GM12878 (cell line): ENCODE data around the gene PLXDC1. TPM values are rescaled to one million over a fixed set of nuclear protein-coding genes. Genes with fewer than 3 reads are reported as not detected.

Source experiments
- ATAC-seq: fragments of 200-7000 bp; cut with Tn5 transposase; 3 replicates; pipeline ENCODE4 v1.9.1; 2020; ENCODE audit warnings: mild to moderate bottlenecking, moderate library complexity
- BruUV-seq: library from RNA; stranded (reverse); fragments of 400-500 nt; replicated peaks from 2 replicates; lab custom pipeline; 2021; lab: Mats Ljungman, UMichigan
- CTCF ChIA-PET: fragments of 300-600 bp; sonication (Branson Sonifier 250); formaldehyde crosslinking; extraction: SDS; loops from one replicate; lab custom pipeline; 2021; ENCODE audit warnings: inconsistent platforms; lab: Yijun Ruan, JAX
- POLR2A ChIA-PET: fragments of 350-600 bp; formaldehyde crosslinking; extraction: SDS; loops from one replicate; lab custom pipeline; 2021; ENCODE audit warnings: inconsistent platforms; lab: Charles Lee
- RAD21 ChIA-PET: fragments of 300-600 bp; sonication (Branson Sonifier 250); formaldehyde crosslinking; loops from one replicate; lab custom pipeline; 2023; ENCODE audit warnings: antibody characterized with exemption; ENCODE audit not compliant: unreplicated experiment; lab: Charles Lee
- SMC1A ChIA-PET: fragments of 300-600 bp; sonication (Branson Sonifier 250); formaldehyde crosslinking; loops from one replicate; lab custom pipeline; 2023; ENCODE audit not compliant: unreplicated experiment, uncharacterized antibody; lab: Charles Lee
- DNase-seq: peaks from one replicate; pipeline ENCODE4 v3.0.0-alpha.2; 2011; ENCODE audit warnings: low read depth, low spot score
- FAIRE-seq: peaks from 3 replicates; lab custom pipeline; 2011; peaks lifted over from hg19 to GRCh38; lab: Jason Lieb, UNC
- H2AFZ ChIP-seq: 2 replicates; pipeline ENCODE4 v1.6.0; 2011; ENCODE audit warnings: low read depth, low read length, control low read depth; ENCODE audit not compliant: control insufficient read depth
- H3K27ac ChIP-seq: 2 replicates; pipeline ENCODE4 v1.5.1; 2011; ENCODE audit warnings: control low read depth; ENCODE audit not compliant: control insufficient read depth, insufficient read depth
- H3K27me3 ChIP-seq, 2 experiments: replicated peaks in 1 of 2; 2 replicates each; pipeline versions ENCODE4 v1.6.0 to v1.6.1; 2011; ENCODE audit warnings: low read length in 1 of 2; ENCODE audit not compliant: control insufficient read depth in 2 of 2, insufficient read depth in 2 of 2
- H3K36me3 ChIP-seq, 2 experiments: 2 replicates each; pipeline ENCODE4 v1.5.1; 2011; ENCODE audit warnings: low read length in 1 of 2; ENCODE audit not compliant: control insufficient read depth in 2 of 2, insufficient read depth in 2 of 2
- H3K4me1 ChIP-seq: 2 replicates; pipeline ENCODE4 v1.6.1; 2011; ENCODE audit warnings: mild to moderate bottlenecking, low read length, moderate library complexity, mixed read lengths; ENCODE audit not compliant: control insufficient read depth, insufficient read depth
- H3K4me2 ChIP-seq: 2 replicates; pipeline ENCODE4 v1.6.0; 2011; ENCODE audit warnings: control low read depth; ENCODE audit not compliant: control insufficient read depth, insufficient read depth
- H3K4me3 ChIP-seq: fragments of 200-600 bp; sonication (generic); 2 replicates; pipeline ENCODE4 v1.5.1; 2016
- H3K79me2 ChIP-seq: 2 replicates; pipeline ENCODE4 v1.6.0; 2011; ENCODE audit warnings: low read length; ENCODE audit not compliant: control insufficient read depth, insufficient read depth
- H3K9ac ChIP-seq: 2 replicates; pipeline ENCODE4 v1.8.0; 2011; ENCODE audit warnings: low read length, control low read depth, mixed read lengths; ENCODE audit not compliant: control insufficient read depth, insufficient read depth
- H3K9me3 ChIP-seq: replicated peaks from 3 replicates; pipeline ENCODE4 v1.5.1; 2011; ENCODE audit warnings: mild to moderate bottlenecking, low read length; ENCODE audit not compliant: control insufficient read depth, insufficient read depth
- H4K20me1 ChIP-seq: 2 replicates; pipeline ENCODE4 v1.6.0; 2011; ENCODE audit not compliant: control insufficient read depth, insufficient read depth
- CREM ChIP-seq: IDR thresholded peaks from 2 replicates; pipeline ENCODE4 v1.6.1; 2014; ENCODE audit warnings: antibody characterized with exemption, low read depth
- CTCF ChIP-seq, 3 experiments: IDR thresholded peaks in 2 of 3; conservative IDR thresholded peaks in 1 of 3; 2 replicates each; pipeline ENCODE4 v1.5.1; 2011; ENCODE audit warnings: low read depth in 3 of 3, low read length in 3 of 3, mild to moderate bottlenecking in 3 of 3, control low read depth in 2 of 3, moderate library complexity in 2 of 3, inconsistent platforms in 1 of 3, mixed read lengths in 1 of 3; ENCODE audit not compliant: control insufficient read depth in 2 of 3, insufficient read depth in 1 of 3; ENCODE audit errors: extremely low read depth in 1 of 3
- IKZF2 ChIP-seq, 2 experiments: fragments of 450-650 bp; IDR thresholded peaks; 2 replicates each; pipeline ENCODE4 v1.6.1; 2017; ENCODE audit warnings: mild to moderate bottlenecking in 2 of 2, moderate library complexity in 2 of 2
- PBX3 ChIP-seq: IDR thresholded peaks from 2 replicates; pipeline ENCODE4 v1.6.1; 2011; ENCODE audit warnings: mild to moderate bottlenecking, low read depth, low read length, moderate library complexity; ENCODE audit not compliant: insufficient replicate concordance
- RAD21 ChIP-seq: IDR thresholded peaks from 2 replicates; pipeline ENCODE4 v1.6.1; 2011; ENCODE audit warnings: mild to moderate bottlenecking, low read depth, low read length, moderate library complexity; ENCODE audit not compliant: insufficient read depth
- SMC3 ChIP-seq: IDR thresholded peaks from 2 replicates; pipeline ENCODE4 v1.6.1; 2011; ENCODE audit warnings: low read length, improper control_type of control experiment, borderline replicate concordance
- YY1 ChIP-seq: IDR thresholded peaks from 2 replicates; pipeline ENCODE4 v1.6.1; 2011; ENCODE audit warnings: low read depth, mild to moderate bottlenecking, low read length
- ZNF207 ChIP-seq: fragments of 450-650 bp; IDR thresholded peaks from 2 replicates; pipeline ENCODE4 v1.6.1; 2014; ENCODE audit warnings: antibody characterized with exemption, mild to moderate bottlenecking, borderline replicate concordance
- ZNF384 ChIP-seq: IDR thresholded peaks from 2 replicates; pipeline ENCODE4 v1.6.1; 2012; ENCODE audit warnings: low read depth, mild to moderate bottlenecking, low read length, improper control_type of control experiment, borderline replicate concordance
- WGBS: methylation state at CpG from one replicate; pipeline ENCODE4 v1.1.6; 2016; ENCODE audit warnings: low lambda C conversion rate; ENCODE audit not compliant: insufficient replicate concordance, insufficient coverage; ENCODE audit errors: missing lambda C conversion rate; 5-methylcytosine and 5-hydroxymethylcytosine counted together
- in situ Hi-C: fragments of 300-500 bp; cut with MboI; formaldehyde crosslinking; loops from 9 replicates; pipeline ENCODE4 v1.14.3; 2018; ENCODE audit warnings: mixed read lengths
- intact Hi-C: fragments of 100-400 bp; cut with micrococcal nuclease; formaldehyde crosslinking; loops from one replicate; pipeline ENCODE4 v1.14.2; 2022; ENCODE audit not compliant: unreplicated experiment
- polyA plus RNA-seq, 11 experiments: library from polyadenylated mRNA; depleted of rRNA in 4 of 11; unstranded in 6 of 11; stranded (reverse) in 5 of 11; fragments of >200 nt; fragmentation: Nextera tagmentation in 4 of 11; fragmentation: Illumina TruSeq in 1 of 11; extraction: Ambion mirVana in 4 of 11; extraction: Trizol in 1 of 11; gene quantifications; 1 replicate in 1 of 11; 2 replicates in 10 of 11; pipeline versions ENCODE4 v1.2.1 to v1.2.3, GENCODE V29; 2011 to 2016; ENCODE audit warnings: inconsistent platforms in 2 of 11, missing spikeins in 2 of 11, low read depth in 1 of 11
- total RNA-seq, 4 experiments: library from RNA; depleted of rRNA in 3 of 4; stranded (reverse); fragments of >200 nt in 3 of 4; fragmentation: Illumina TruSeq in 1 of 4; extraction: Trizol in 1 of 4; gene quantifications; 2 replicates each; pipeline versions ENCODE4 v1.2.1 to v1.2.3, GENCODE V29; 2013 to 2021
- TF ChIP-seq, protein P1 (sequence below): IDR thresholded peaks from 2 replicates; pipeline ENCODE4 v1.6.1; 2012; ENCODE audit warnings: low read depth, low read length, improper control_type of control experiment

Gene PLXDC1
- total and polyA plus RNA-seq, 10 of the 15 experiments (the other 5 are each of a cell fraction or from before 2014, with no cell fraction given) = 0.03 to 0.30 (median 0.22) TPM; not detected in 7

DNA sequence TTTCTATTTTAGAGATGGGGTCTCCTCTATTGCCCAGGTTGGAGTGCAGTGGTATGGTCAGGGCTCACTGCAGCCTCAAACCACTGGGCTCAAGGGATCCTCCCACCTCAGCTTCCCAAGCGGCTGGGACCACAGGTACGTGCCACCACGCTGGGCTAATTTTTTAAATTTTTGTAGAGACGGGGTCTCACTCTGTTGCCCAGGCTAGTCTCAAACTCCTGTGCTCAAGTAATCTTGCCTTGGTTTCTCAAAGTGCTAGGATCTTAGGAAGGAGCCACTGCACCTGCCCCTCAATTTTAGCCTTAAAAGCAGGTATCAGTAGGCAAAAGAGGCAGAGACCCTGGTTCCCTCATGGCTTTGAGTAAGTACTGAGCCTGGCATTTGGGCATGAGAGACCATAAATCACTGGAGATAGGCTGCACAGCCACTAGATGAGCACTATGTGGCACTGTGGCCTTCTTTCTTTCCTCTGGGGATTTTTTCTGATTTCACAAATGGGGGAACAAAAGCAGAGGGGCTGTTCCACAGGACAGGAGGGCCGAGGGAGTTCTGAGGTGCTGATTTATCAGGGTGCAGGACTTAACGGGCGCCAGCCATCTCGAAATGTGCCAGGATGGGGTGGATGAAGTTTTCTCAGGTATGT lies 82.2 kb downstream of the PLXDC1 start:
- in situ Hi-C loops = no loop called here
- CTCF ChIA-PET = interaction anchor here (0.7 to 3.4 kb wide), 5 partner anchors 22 to 175 kb away, joined by 3 to 20 read pairs (median 4); no protein-coding TSS in a partner anchor
- Histone ChIP-seq H3K27me3 (peaks cover 0 to 5% of the 10 kb centered on the region in 2 experiments; a peak in 2 of 4 replicates), H3K4me1 (no peaks in the 10 kb centered on the region)
- 12% methylated on average over 8 of the region's 8 CpGs for WGBS
- DNase-seq = no peak
- peak; percentile 68 to 79 (median 69); a peak in 5 of 6 replicates for TF ChIP-seq CTCF (IDR thresholded peaks at IDR 0.05 in 2 of 3, conservative IDR thresholded peaks at IDR 0.05 in 1 of 3; ENCODE audit: control insufficient read depth in 2 of 3, extremely low read depth in 1 of 3, insufficient read depth in 1 of 3, low read depth in 3 of 3, low read length in 3 of 3)
- TF ChIP-seq CREM = no peak
- TF ChIP-seq PBX3 = peak; percentile 5
- TF ChIP-seq ZNF384 = peak; percentile 24; the same call in 1 of the 2 replicates
- 0 out of 2 replicates have a peak, but pooled peaks have one; percentile 43 for TF ChIP-seq YY1
- peak; percentile 82 for TF ChIP-seq RAD21
- TF ChIP-seq SMC3 = peak; percentile 90
- TF ChIP-seq, protein P1, sequence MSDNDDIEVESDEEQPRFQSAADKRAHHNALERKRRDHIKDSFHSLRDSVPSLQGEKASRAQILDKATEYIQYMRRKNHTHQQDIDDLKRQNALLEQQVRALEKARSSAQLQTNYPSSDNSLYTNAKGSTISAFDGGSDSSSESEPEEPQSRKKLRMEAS = no peak
- TF ChIP-seq IKZF2 (IDR thresholded peaks at IDR 0.05) = no peak
- TF ChIP-seq ZNF207 = no peak
- TF ChIP-seq, all 136 proteins: peak for 6
- intact Hi-C loops = loop anchor here (1.0 to 2.0 kb wide), 2 partner anchors 84 to 86 kb away; no protein-coding TSS in a partner anchor
- BruUV-seq = no TSS peak
- H3K9me3 ChIP-seq = no peaks in the 10 kb centered on the region
- no peaks in the 10 kb centered on the region; the same call in 1 of the 2 replicates for H4K20me1 ChIP-seq
- no peak overlapping the region for H2AFZ ChIP-seq
- no peak overlapping the region for H3K4me3 ChIP-seq
- RAD21 ChIA-PET = no interaction called here
- FAIRE-seq (peak; percentile 75), ATAC-seq (peak; percentile 89)
- H3K9ac ChIP-seq = no peak overlapping the region
- no peaks in the 10 kb centered on the region for H3K79me2 ChIP-seq
- POLR2A ChIA-PET = no interaction called here
- no peaks in the 10 kb centered on the region for H3K36me3 ChIP-seq
- SMC1A ChIA-PET = no interaction called here
- H3K4me2 ChIP-seq = no peak overlapping the region
- H3K27ac ChIP-seq = no peak overlapping the region
